DND-41 (cell line): ENCODE measurements around the gene TMEM88.

Experiments
- ATAC-seq: fragments of 200-7000 bp; cut with Tn5 transposase; 3 replicates; pipeline ENCODE4 v1.9.1; 2021; ENCODE audit warnings: low read depth; ENCODE audit not compliant: insufficient read depth
- DNase-seq: peaks from one replicate; pipeline ENCODE4 v3.0.0-alpha.2; 2020
- H2AFZ ChIP-seq: 2 replicates; pipeline ENCODE4 v1.6.0; 2012; ENCODE audit warnings: low read depth, low read length
- H3K27ac ChIP-seq: 2 replicates; pipeline ENCODE4 v1.5.1; 2012; ENCODE audit warnings: low read length, inconsistent platforms
- H3K27me3 ChIP-seq: fragments of 200-600 bp; sonication (generic); 2 replicates; pipeline ENCODE4 v1.6.0; 2012; ENCODE audit warnings: low read length, mild to moderate bottlenecking, inconsistent platforms; ENCODE audit not compliant: insufficient read depth, poor library complexity
- H3K36me3 ChIP-seq: 2 replicates; pipeline ENCODE4 v1.5.1; 2012; ENCODE audit warnings: low read length, inconsistent platforms; ENCODE audit not compliant: insufficient read depth
- H3K4me1 ChIP-seq: 2 replicates; pipeline ENCODE4 v1.5.1; 2012; ENCODE audit warnings: mild to moderate bottlenecking, low read length; ENCODE audit not compliant: insufficient read depth
- H3K4me2 ChIP-seq: 2 replicates; pipeline ENCODE4 v1.6.0; 2012; ENCODE audit warnings: mild to moderate bottlenecking, moderate library complexity, low read length, inconsistent platforms; ENCODE audit not compliant: insufficient read depth
- H3K4me3 ChIP-seq, 2 experiments: fragments of 200-600 bp in 1 of 2; shearing (Covaris generic) in 1 of 2; 2 replicates each; pipeline ENCODE4 v1.5.1; 2012 to 2016; ENCODE audit warnings: inconsistent platforms in 2 of 2, low read length in 2 of 2, mild to moderate bottlenecking in 2 of 2, low read depth in 1 of 2, moderate library complexity in 1 of 2
- H3K79me2 ChIP-seq: 2 replicates; pipeline ENCODE4 v1.6.0; 2012; ENCODE audit warnings: low read length, inconsistent platforms; ENCODE audit not compliant: insufficient read depth
- H3K9ac ChIP-seq: 2 replicates; pipeline ENCODE4 v1.6.0; 2012; ENCODE audit warnings: low read depth, mild to moderate bottlenecking, inconsistent platforms, low read length, moderate library complexity
- H3K9me3 ChIP-seq: 2 replicates; pipeline ENCODE4 v1.5.1; 2012; ENCODE audit warnings: low read length, moderate library complexity, mild to moderate bottlenecking, inconsistent platforms; ENCODE audit not compliant: insufficient read depth, severe bottlenecking
- H4K20me1 ChIP-seq: 2 replicates; pipeline ENCODE4 v1.6.0; 2012; ENCODE audit warnings: low read length; ENCODE audit not compliant: insufficient read depth
- EZH2 ChIP-seq: IDR thresholded peaks from 3 replicates; pipeline ENCODE4 v1.6.1; 2012; ENCODE audit warnings: borderline replicate concordance, low read depth, mild to moderate bottlenecking, moderate library complexity, low read length, inconsistent platforms; ENCODE audit not compliant: severe bottlenecking
- TF ChIP-seq, protein P1 (sequence below): IDR thresholded peaks from 2 replicates; pipeline ENCODE4 v1.5.1; 2012; ENCODE audit warnings: borderline replicate concordance, low read length, moderate library complexity, mild to moderate bottlenecking; ENCODE audit not compliant: poor library complexity, severe bottlenecking; ENCODE audit errors: extremely low read depth

Gene TMEM88

DNA sequence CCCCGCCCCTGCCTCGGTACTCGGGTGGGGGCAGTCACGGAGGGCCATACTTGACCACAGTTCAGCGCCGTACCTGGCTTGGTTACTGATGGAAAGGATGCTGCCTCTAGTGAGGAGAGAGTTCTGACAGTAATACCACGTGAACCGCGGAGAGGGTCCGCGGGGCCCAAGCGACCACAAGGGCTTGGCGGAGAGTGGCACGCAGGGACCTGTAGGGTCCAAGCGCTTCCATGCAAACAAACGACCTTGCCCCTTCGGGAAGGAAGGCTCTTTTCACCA, 11.7 kb upstream of the TMEM88 start:
- Histone ChIP-seq H3K4me3 (peak overlapping the region; percentile 81 to 91), H2AFZ (peak overlapping the region; percentile 76), H3K36me3 (peaks cover 16% of the 10 kb centered on the region; the same call in 1 of the 2 replicates), H3K79me2 (no peaks in the 10 kb centered on the region; the same call in 1 of the 2 replicates), H3K9ac (peak overlapping the region; percentile 60), H4K20me1 (peaks cover 31% of the 10 kb centered on the region), H3K27ac (peak overlapping the region; percentile 74), H3K27me3 (peaks cover 33% of the 10 kb centered on the region), H3K4me2 (peak overlapping the region; percentile 95), H3K4me1 (peaks cover 61% of the 10 kb centered on the region), H3K9me3 (no peaks in the 10 kb centered on the region)
- DNase-seq (peak; percentile 39), ATAC-seq (no peak)
- no peak for TF ChIP-seq EZH2
- TF ChIP-seq, protein P1, sequence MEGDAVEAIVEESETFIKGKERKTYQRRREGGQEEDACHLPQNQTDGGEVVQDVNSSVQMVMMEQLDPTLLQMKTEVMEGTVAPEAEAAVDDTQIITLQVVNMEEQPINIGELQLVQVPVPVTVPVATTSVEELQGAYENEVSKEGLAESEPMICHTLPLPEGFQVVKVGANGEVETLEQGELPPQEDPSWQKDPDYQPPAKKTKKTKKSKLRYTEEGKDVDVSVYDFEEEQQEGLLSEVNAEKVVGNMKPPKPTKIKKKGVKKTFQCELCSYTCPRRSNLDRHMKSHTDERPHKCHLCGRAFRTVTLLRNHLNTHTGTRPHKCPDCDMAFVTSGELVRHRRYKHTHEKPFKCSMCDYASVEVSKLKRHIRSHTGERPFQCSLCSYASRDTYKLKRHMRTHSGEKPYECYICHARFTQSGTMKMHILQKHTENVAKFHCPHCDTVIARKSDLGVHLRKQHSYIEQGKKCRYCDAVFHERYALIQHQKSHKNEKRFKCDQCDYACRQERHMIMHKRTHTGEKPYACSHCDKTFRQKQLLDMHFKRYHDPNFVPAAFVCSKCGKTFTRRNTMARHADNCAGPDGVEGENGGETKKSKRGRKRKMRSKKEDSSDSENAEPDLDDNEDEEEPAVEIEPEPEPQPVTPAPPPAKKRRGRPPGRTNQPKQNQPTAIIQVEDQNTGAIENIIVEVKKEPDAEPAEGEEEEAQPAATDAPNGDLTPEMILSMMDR = no peak

DNA sequence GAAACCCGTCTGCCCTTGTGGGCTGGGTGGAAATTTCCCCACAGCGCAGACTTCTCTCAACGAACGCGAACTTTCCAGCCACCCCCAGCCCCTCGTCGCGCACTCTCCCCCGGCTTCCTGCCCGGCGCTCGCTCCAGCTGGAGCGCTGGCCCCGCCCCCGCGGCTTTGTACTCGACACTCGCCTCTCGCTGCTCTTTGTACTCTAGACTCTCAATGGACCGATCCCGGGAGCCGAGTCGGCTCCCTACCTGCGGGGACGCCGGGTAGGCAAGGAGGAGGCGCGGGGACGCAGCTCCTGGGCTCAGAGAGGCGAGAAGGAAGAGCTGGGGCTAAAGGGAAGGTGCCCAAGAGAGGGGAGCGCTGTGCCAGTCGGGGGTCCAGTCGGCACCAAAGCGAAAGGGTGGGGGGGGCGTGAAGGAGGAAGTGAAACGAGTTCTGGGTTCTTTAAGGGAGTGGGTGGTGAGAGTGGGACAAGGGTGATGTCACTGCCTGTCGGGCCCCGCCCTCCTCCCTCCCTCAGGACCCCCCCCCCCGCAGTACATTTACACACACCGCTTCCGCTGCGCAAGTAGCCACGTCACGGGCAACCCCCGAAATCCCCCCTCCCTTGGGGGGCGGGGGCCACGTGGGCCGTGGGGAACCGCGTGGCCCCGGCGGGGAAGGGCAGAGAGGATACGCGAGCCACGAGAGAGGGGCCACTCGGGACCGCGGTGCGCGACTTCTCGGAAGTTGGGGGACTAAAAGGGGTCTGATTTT, 11.2 kb upstream of the TMEM88 start:
- DNase-seq (peak; percentile 86), ATAC-seq (peak; percentile 46)
- TF ChIP-seq, protein P1 = no peak
- no peak for TF ChIP-seq EZH2
- H3K36me3 ChIP-seq = peaks cover 16% of the 10 kb centered on the region; the same call in 1 of the 2 replicates
- peaks cover 29% of the 10 kb centered on the region for H4K20me1 ChIP-seq
- H3K9ac ChIP-seq = peak overlapping the region; percentile 60
- peak overlapping the region; percentile 81 to 91 for H3K4me3 ChIP-seq
- peaks cover 31% of the 10 kb centered on the region for H3K27me3 ChIP-seq
- peak overlapping the region; percentile 76 for H2AFZ ChIP-seq
- H3K4me2 ChIP-seq = peak overlapping the region; percentile 95
- H3K4me1 ChIP-seq = peaks cover 56% of the 10 kb centered on the region
- no peaks in the 10 kb centered on the region for H3K9me3 ChIP-seq
- H3K27ac ChIP-seq = peak overlapping the region; percentile 74
- H3K79me2 ChIP-seq = no peaks in the 10 kb centered on the region; the same call in 1 of the 2 replicates

DNA sequence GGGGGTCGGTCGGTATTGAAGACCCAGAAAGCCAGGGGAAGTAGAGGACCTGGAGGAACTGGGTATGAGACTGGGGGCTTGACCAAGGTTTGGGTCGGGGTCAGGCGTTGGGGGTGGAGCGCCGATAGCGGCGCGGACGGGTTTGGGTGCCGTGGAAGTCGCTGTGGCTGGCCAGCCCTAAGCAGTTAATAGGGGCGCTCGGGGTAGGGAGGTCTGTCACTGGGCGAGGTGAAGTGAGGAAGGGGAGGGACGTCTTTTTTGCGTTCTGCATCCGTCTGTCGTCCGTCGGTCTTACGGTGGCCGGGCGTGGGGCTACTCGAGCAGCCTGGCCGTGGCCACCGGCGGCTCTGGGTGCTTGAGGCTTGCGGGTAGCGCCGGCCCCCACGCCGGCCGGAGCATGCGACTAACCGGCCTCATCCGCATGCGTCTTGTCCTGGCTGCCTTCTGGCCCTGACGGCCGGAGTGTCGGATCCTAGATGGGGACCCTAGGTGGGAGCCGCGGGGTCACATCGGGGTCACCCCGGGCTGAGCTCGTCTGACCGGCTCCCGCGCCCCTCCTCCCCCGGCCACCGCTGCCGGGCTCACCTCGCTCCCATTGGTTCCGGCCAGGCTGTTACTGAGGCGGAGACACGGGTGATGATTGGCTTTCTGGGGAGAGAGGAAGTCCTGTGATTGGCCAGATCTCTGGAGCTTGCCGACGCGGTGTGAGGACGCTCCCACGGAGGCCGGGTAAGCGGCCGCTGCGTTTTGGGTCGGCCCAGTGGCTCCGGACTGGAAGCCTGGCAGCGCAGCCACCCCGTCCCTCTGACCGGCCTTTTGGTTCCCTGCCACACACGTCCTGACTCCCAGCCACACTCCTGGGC, 10.3 kb upstream of the TMEM88 start:
- ATAC-seq (peak; percentile 81), DNase-seq (peak; percentile 85)
- Histone ChIP-seq H3K4me2 (peak overlapping the region; percentile 95), H3K27me3 (peaks cover 28% of the 10 kb centered on the region), H3K4me1 (peaks cover 52% of the 10 kb centered on the region), H4K20me1 (peaks cover 24% of the 10 kb centered on the region), H3K9ac (peak overlapping the region; percentile 60), H3K79me2 (no peaks in the 10 kb centered on the region; the same call in 1 of the 2 replicates), H3K36me3 (peaks cover 18% of the 10 kb centered on the region; the same call in 1 of the 2 replicates), H3K4me3 (peak overlapping the region; percentile 81 to 91; a peak in 3 of 4 replicates), H2AFZ (peak overlapping the region; percentile 71; the same call in 1 of the 2 replicates), H3K9me3 (no peaks in the 10 kb centered on the region), H3K27ac (peak overlapping the region; percentile 45)
- TF ChIP-seq, protein P1 = no peak
- TF ChIP-seq EZH2 = no peak
